ENCODE measurements around the gene TKTL1.

GRCh38 chrX:154365997-154366665 is 70.5 kb downstream of the TKTL1 start:
- TF ChIP-seq CTCF (conservative IDR thresholded peaks at IDR 0.05) (no peak), ZFX (IDR thresholded peaks at IDR 0.05) (no peak)
